PC-3 (cell line): ENCODE results near the gene DGLUCY.

ENCODE experiments used
- EZH2 ChIP-seq: fragments of 300-600 bp; sonication (generic); IDR thresholded peaks from one replicate; pipeline ENCODE4 v1.6.1; 2017; ENCODE audit warnings: antibody characterized with exemption, mild to moderate bottlenecking, low read length; ENCODE audit not compliant: unreplicated experiment
- TF ChIP-seq, protein P1 (sequence below): fragments of 300-600 bp; sonication (generic); conservative IDR thresholded peaks from 2 replicates; pipeline ENCODE4 v1.5.1; 2017; ENCODE audit warnings: antibody characterized with exemption, low read depth, mild to moderate bottlenecking, low read length

DNA sequence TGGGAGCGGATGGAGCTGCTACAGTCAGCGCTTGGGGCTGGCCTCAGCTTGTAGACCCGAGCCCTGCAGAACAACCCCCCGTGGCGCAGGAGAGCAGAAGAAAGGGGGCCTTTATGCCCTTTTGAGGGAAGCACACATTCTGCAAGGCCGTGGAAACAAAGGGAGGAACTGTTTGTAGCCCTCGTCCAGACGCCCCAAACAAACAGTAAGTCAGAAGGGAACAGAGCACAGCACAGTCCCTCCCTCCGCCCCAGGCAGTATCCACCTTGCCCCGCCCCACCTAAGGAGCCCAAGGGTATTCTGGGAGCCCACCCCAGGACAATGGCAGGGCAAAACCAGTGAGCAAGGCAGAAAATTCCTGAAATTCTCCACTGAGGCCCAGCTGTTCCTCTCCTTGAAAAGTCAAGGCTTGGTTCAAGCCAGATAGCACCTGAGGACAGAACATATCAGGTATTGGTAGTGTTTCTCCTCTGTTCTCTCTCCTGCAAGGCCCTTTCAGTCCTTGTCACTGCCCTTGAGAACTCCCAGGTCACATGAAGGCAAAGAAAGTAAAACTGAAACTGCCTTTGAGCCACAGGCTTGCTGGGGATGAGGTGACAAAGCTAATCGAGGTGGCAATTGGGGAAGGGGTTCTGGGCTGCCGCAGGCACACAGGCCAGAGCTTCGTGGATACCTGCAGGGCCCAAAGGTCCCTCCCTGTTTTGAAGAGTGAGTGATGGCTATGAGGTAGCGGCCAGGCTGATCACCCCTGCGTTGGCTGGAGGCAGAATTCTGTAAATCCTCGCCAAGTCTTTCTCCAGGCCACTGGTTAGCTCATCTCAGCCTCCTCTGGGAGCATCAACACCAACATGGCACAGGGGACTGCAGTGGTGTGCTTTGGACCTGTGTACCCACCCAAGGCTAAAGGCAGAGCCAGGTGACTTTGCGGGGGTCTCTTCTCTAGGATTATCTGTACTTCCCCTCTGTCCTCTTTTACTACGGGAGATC, 499 bp downstream of the DGLUCY start:
- TF ChIP-seq, protein P1, sequence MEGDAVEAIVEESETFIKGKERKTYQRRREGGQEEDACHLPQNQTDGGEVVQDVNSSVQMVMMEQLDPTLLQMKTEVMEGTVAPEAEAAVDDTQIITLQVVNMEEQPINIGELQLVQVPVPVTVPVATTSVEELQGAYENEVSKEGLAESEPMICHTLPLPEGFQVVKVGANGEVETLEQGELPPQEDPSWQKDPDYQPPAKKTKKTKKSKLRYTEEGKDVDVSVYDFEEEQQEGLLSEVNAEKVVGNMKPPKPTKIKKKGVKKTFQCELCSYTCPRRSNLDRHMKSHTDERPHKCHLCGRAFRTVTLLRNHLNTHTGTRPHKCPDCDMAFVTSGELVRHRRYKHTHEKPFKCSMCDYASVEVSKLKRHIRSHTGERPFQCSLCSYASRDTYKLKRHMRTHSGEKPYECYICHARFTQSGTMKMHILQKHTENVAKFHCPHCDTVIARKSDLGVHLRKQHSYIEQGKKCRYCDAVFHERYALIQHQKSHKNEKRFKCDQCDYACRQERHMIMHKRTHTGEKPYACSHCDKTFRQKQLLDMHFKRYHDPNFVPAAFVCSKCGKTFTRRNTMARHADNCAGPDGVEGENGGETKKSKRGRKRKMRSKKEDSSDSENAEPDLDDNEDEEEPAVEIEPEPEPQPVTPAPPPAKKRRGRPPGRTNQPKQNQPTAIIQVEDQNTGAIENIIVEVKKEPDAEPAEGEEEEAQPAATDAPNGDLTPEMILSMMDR = no peak
- no peak for TF ChIP-seq EZH2
